Lung (tissue), 12 donors: ENCODE measurements around the gene MAPK12. TPM values are rescaled to one million over a fixed set of nuclear protein-coding genes. Genes with fewer than 3 reads are reported as not detected.

Experiments used
- ATAC-seq: fragments of 200-7000 bp; cut with Tn5 transposase; one replicate; pipeline ENCODE4 v1.9.1; 2020; ENCODE audit warnings: moderate number of reproducible peaks; ENCODE audit not compliant: insufficient read depth, low FRiP score
- DNase-seq, 3 donors: peaks; one replicate each; pipeline ENCODE4 v3.0.0-alpha.2; 2013 to 2017
- H3K27ac ChIP-seq, 2 donors: one replicate each; pipeline ENCODE4 v1.5.1; 2013; ENCODE audit warnings: mild to moderate bottlenecking in 2 of 2, moderate library complexity in 2 of 2, control low read depth in 1 of 2, inconsistent platforms in 1 of 2, low read depth in 1 of 2, low read length in 1 of 2
- H3K27me3 ChIP-seq, 3 donors: one replicate each; pipeline ENCODE4 v1.5.1; 2013; ENCODE audit warnings: low read length in 2 of 3; ENCODE audit not compliant: control insufficient read depth in 3 of 3, insufficient read depth in 3 of 3
- H3K36me3 ChIP-seq, 4 donors: one replicate each; pipeline ENCODE4 v1.5.1; 2013; ENCODE audit warnings: low read length in 4 of 4, mild to moderate bottlenecking in 1 of 4, moderate library complexity in 1 of 4; ENCODE audit not compliant: control insufficient read depth in 4 of 4, insufficient read depth in 4 of 4
- H3K4me1 ChIP-seq, 5 donors: one replicate each; pipeline ENCODE4 v1.5.1; 2013; ENCODE audit warnings: low read length in 5 of 5, mild to moderate bottlenecking in 2 of 5, moderate library complexity in 1 of 5; ENCODE audit not compliant: control insufficient read depth in 5 of 5, insufficient read depth in 5 of 5
- H3K4me3 ChIP-seq: one replicate; pipeline ENCODE4 v1.5.1; 2013; ENCODE audit warnings: mild to moderate bottlenecking, control low read depth, moderate library complexity
- H3K9ac ChIP-seq, 2 donors: one replicate each; pipeline ENCODE4 v1.5.1; 2013; ENCODE audit warnings: low read length in 2 of 2, control low read depth in 1 of 2; ENCODE audit not compliant: insufficient read depth in 1 of 2
- H3K9me3 ChIP-seq, 4 donors: one replicate each; pipeline ENCODE4 v1.5.1; 2013; ENCODE audit warnings: low read length in 3 of 4, mild to moderate bottlenecking in 1 of 4, moderate library complexity in 1 of 4; ENCODE audit not compliant: control insufficient read depth in 4 of 4, insufficient read depth in 3 of 4
- CTCF ChIP-seq: IDR thresholded peaks from 2 replicates; pipeline ENCODE4 v1.5.1; 2012; ENCODE audit warnings: mild to moderate bottlenecking; ENCODE audit errors: control extremely low read depth, extremely low read depth
- WGBS, 2 donors: extraction: QIAGEN DNeasy Blood & Tissue Kit; methylation state at CpG; one replicate each; pipeline ENCODE4 v1.1.7; 2013; 5-methylcytosine and 5-hydroxymethylcytosine counted together
- polyA plus RNA-seq, 2 donors: library from polyadenylated mRNA; stranded (reverse); fragments of 200-250 nt; gene quantifications; one replicate each; pipeline ENCODE4 v1.2.1, GENCODE V29; 2013
- total RNA-seq, 2 donors: library from RNA; depleted of rRNA in 1 of 2; stranded (reverse); fragments of >200 nt in 1 of 2; gene quantifications; one replicate each; pipeline ENCODE4 v1.2.1, GENCODE V29; 2014 to 2021
- donor health status: control.
- donor health status: control.
- donor health status: Bipolar disorder and iron deficiency.
- donor health status: healthy.
- donor health status: DM: yes; HTN: yes; CAD: no.

Gene MAPK12
- total and polyA plus RNA-seq, 4 donors = 10.4 to 13.1 (median 11.9) TPM

DNA sequence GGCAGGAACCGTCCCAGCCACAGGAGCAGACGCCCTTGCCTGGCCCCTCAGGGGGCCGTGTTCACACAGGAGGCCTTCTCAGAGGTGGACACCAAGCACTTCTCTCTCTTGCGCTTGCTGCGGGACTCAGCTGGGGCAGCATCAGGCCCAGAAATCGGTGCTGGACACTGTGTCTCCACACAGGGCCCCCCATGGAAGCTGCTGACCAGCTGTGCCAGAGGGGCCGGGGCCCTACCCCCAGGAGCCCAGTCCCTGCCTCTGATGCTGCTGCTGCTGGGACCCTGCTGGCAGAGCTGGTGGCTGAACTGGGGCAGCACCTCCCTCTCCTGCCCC lies 42.0 kb upstream of the MAPK12 start:
- WGBS, 2 donors = 48 to 55% methylated on average over 7 of the region's 7 CpGs
- no peaks in the 10 kb centered on the region for H3K9me3 ChIP-seq
- no peak overlapping the region for H3K9ac ChIP-seq
- no peak for TF ChIP-seq CTCF
- ATAC-seq = no peak
- H3K27ac ChIP-seq = peak overlapping the region; percentile 51 to 84
- H3K36me3 ChIP-seq = peaks cover 0 to 17% (median 3%) of the 10 kb centered on the region in 4 donors
- no peaks in the 10 kb centered on the region for H3K27me3 ChIP-seq
- H3K4me3 ChIP-seq = no peak overlapping the region
- peaks cover 11 to 73% (median 47%) of the 10 kb centered on the region in 5 donors for H3K4me1 ChIP-seq
- DNase-seq = no peak

GRCh38 chr22:50302564-50302963 lies 41.1 kb upstream of the MAPK12 start:
- Histone ChIP-seq H3K4me3 (no peak overlapping the region), H3K27ac (peak overlapping the region; percentile 35 to 84), H3K9ac (no peak overlapping the region), H3K9me3 (no peaks in the 10 kb centered on the region), H3K4me1 (peaks cover 11 to 67% (median 43%) of the 10 kb centered on the region in 5 donors), H3K36me3 (peaks cover 0 to 17% (median 3%) of the 10 kb centered on the region in 4 donors), H3K27me3 (no peaks in the 10 kb centered on the region)
- ATAC-seq (no peak), DNase-seq (no peak)
- WGBS, 2 donors = 52 to 61% methylated on average over 5 of the region's 5 CpGs
- TF ChIP-seq CTCF = no peak

DNA sequence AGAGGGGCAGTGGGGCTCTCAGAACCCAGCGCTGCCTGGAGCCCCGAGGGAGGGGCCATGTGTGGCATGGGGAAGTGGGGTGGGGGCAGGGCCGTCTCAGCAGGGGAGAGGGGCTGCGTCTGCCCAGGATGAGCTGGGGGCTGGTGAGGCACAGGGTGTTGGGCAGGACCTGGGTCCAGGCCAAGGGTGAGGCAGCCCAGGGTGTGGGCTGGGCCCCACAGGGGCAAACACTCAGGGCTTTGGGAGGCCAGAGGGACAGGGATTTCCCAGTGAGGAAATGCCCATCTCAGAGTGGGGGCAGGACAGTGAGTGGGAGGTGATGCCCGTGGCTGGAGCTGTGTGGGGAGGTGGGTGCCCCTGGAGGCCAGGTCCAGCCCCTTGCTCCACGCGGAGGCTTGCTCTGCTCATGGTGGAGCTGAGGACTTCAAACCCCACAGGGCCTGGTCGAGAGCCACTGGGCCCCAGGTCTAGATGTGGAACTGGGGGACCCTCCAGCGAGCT lies 40.6 kb upstream of the MAPK12 start:
- ATAC-seq (no peak), DNase-seq (no peak)
- Histone ChIP-seq H3K4me3 (no peak overlapping the region), H3K9ac (peak overlapping the region in 1 of 2 donors; percentile 42), H3K27me3 (no peaks in the 10 kb centered on the region), H3K36me3 (peaks cover 0 to 17% (median 3%) of the 10 kb centered on the region in 4 donors), H3K4me1 (peaks cover 11 to 71% (median 43%) of the 10 kb centered on the region in 5 donors), H3K9me3 (no peaks in the 10 kb centered on the region), H3K27ac (peak overlapping the region; percentile 35 to 84)
- WGBS, 2 donors = 27 to 49% methylated on average over 8 to 9 of the region's 9 CpGs
- TF ChIP-seq CTCF = no peak

- DNase-seq = peak; percentile 77 to 84 (median 79)
- Histone ChIP-seq H3K27me3 (no peaks in the 10 kb centered on the region), H3K9me3 (no peaks in the 10 kb centered on the region), H3K27ac (peak overlapping the region; percentile 10 to 84), H3K4me3 (no peak overlapping the region), H3K36me3 (peaks cover 0 to 17% (median 3%) of the 10 kb centered on the region in 4 donors), H3K9ac (no peak overlapping the region), H3K4me1 (peaks cover 11 to 74% (median 43%) of the 10 kb centered on the region in 5 donors)
- no peak for TF ChIP-seq CTCF
- ATAC-seq = no peak
- WGBS, 2 donors = 50 to 65% methylated on average over 15 to 17 of the region's 17 CpGs
These were observed 40.1 kb upstream of the MAPK12 start for GRCh38 chr22:50301581-50301991.
